HG03442 (cell line): ENCODE data around the gene TMED4.

Source experiments
- ATAC-seq: cut with Tn5 transposase; IDR thresholded peaks from one replicate; pipeline ENCODE4 v1.9.1; 2021; ENCODE audit warnings: mild to moderate bottlenecking, moderate library complexity; ENCODE audit not compliant: unreplicated experiment

TMED4 gene

DNA sequence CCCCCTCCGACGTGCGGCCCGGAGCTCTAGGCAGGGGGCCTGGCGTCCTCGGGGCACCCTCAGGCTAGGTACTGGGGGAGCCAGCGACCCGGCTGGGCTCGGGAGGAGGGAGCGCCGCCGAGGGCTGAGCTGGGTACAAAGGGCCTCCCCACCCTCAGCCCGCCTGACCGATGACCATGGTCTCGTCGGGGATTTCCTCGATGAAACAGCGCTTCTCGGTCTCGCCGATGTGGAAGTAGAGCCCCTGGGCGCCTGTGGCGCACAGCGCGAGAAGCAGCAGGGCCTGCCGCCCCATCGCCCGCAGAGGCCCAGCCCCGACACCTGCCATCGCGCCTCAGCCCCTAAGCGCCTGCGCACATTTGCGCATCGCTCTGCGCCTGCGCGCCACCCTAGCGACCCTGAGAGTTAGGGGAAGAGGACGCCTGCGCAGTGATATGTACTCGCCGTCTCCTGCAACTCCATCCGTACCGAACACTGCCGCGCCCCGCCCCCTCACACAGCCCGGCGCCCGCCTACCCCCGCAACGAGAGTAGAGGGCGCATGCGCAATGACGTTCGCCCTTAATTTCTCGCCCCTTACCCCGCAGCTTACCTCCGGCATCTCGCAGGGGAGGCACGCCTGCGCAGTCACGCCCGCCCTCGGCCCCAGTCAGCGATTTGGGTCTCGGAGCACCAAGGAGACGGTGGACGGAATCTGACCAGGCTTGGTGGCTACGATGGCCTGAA is at the start of gene TMED4:
Gene TMED4 (minus strand): TSS at position 353 of the 725 bp plus-strand sequence. CDS start 25 bp downstream, at position 328.
- ATAC-seq: peak; percentile 82

GRCh38 chr7:44631458-44632115 is 49.6 kb upstream of the TMED4 start:
- ATAC-seq: no peak

- no peak for ATAC-seq
Observed at GRCh38 chr7:44630792-44631457, 48.9 kb upstream of the TMED4 start.

DNA sequence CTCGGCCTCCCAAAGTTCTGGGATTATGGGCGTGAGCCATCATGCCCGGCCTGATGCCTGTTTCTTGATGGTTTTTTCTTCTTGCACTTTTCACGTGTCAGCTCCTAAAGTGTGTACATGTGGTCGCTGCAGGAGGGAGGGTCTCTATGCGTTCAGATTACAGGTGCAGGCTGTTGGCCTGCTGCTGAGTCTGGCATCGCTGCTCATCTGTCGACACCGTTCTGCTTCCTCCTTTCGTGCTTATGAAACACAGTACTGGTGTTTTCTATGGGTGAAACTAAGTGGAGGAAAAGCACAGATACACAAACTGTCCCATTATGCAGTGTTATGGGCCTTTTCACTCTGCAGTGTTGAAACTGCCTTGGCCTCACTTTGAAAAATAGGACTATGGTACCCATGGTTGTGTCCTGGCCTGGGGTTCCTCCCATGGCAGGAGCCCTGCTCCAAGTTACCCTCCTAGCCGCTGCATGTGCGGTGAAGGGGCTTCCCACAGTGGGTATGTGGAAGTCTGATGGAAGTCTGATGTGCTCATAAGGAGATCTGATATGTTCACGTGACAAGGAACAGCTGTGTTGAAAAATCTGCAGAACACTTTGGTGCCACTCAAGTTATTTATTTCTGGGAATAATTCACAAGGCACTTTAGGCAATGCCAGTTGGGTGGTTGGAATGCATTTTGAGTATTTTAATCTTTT is 47.9 kb upstream of the TMED4 start:
- ATAC-seq: no peak

DNA sequence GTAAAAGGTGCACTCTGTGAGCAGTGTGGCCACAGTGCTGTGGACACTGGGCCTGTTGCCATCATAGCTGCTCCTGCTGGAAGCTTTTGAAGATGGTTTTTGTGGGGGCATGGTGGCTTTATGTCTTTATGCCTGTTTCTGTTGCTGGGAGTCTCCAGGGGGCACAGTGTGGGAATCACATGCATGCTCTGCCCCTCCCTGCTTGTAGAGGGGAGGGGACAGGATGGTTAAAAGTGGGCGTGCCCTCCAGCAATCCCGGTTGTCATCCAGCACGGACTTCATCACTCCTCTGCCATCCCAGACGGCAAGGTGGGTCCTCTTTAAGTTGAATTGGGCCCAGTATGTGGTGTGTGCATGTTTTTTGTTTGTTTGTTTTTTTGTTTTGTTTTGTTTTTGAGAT is 44.6 kb upstream of the TMED4 start:
- ATAC-seq: no peak

- ATAC-seq: no peak
Observed at GRCh38 chr7:44625526-44626471, 43.8 kb upstream of the TMED4 start.

DNA sequence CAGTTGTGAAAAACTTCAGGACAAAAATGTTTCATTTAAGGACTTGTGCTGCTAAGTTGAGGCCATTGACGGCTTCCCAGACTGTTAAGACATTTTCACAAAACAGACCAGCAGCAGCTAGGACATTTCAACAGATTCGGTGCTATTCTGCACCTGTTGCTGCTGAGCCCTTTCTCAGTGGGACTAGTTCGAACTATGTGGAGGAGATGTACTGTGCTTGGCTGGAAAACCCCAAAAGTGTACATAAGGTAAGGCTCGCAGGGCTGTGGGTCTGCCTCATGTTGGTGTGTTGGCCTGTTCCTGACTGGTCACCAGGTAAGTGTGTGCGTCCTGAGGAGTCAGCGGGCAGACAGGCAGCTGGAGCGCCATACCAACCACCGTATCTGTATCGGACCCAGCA is 42.3 kb upstream of the TMED4 start:
- no peak for ATAC-seq

- ATAC-seq: peak; percentile 75
Observed at GRCh38 chr7:44622342-44623151, 40.5 kb upstream of the TMED4 start.

DNA sequence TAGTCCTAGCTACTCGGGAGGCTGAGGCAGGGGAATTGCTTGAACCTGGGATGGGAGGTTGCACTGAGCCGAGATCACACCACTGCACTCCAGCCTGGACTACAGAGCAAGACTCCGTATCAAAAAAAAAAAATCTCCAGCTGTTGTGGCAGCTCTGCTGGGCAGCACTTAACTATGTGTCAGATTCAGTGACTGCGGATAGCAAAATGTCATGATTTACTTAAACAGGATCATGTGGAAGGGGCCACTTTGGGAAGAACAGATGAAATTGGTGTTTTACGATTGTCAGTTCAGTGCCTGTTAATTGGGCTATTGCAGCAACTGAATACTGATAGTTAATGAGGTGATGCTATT is 39.7 kb upstream of the TMED4 start:
- ATAC-seq: no peak

DNA sequence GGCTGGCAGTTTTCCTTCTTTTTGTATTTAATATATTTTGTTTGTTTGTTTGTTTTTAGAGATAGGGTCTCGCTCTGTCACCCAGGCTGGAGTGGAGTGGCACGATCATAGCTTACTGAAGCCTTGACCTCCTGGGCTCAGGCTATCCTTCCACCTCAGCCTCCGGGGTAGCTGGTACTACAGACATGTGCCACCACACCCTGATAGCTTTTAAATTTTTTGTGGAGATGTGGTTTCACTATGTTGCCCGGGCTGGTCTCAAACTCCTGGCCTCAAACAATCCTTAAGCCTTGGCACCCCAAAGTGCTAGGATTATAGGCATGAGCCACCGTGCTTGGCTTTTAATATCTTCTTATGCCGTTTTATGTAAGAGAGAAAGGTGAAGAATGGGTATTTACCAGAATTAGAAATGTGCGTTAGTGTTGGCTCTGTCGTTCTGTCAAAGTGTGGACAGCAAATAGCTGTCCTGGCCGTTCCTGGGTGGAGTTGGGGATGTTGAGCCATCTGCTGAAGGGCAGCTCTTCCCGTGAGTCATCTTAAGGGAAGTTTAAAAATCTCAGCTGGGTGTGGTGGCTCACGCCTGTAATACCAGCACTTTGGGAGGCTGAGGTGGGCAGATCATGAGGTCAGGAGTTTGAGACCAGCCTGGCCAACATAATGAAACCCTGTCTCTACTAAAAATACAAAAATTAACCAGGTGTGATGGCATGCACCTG is 39.2 kb upstream of the TMED4 start:
- no peak for ATAC-seq

GRCh38 chr7:44618753-44619152 is 36.7 kb upstream of the TMED4 start:
- ATAC-seq: no peak

DNA sequence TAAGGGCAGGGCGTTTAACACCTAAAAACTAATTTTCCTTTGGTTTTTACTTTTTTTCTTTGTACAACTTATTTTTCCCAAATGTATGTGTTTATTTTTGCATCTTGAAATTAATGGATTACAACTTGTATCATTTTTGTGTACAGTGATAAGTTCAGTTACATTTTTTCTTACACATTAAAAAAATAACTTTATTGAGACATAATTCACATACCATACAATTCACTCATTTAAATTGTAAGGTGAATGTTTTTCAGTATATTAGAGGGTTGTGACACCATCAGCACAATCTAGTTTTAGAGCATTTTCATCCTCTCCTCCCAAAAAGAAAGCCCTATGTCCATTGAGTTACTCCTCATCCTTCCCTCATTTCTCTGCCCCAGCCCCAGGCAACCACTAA is 36.0 kb upstream of the TMED4 start:
- ATAC-seq: no peak

GRCh38 chr7:44617225-44617890 is 35.3 kb upstream of the TMED4 start:
- peak; percentile 49 for ATAC-seq

- no peak for ATAC-seq
Observed at GRCh38 chr7:44616545-44616944, 34.5 kb upstream of the TMED4 start.

GRCh38 chr7:44615793-44616192 is 33.8 kb upstream of the TMED4 start:
- ATAC-seq: no peak

DNA sequence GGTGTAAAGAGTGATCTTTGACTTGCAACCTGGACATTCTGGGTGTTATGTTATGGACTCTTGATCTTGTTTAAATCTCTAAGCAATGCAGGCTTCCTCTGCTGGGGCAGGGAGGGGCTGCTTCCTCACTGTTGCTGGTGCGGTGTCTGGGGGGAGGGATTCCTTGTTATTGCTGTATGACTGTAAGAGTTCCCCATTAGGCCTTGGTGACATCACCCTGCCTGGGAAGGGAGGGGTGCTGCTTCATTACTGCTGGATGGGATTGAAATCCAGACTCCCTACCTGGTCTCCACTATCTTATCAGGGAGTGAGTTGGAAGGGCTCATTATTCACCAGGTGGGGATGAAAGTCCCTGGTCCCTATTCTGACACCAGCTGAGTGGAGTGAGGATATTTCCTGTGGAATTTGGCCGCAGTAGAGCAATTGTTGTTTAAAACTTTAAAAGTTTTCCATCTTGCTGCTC is 33.1 kb upstream of the TMED4 start:
- no peak for ATAC-seq

- ATAC-seq: no peak
Observed at GRCh38 chr7:44609829-44610228, 27.8 kb upstream of the TMED4 start.

DNA sequence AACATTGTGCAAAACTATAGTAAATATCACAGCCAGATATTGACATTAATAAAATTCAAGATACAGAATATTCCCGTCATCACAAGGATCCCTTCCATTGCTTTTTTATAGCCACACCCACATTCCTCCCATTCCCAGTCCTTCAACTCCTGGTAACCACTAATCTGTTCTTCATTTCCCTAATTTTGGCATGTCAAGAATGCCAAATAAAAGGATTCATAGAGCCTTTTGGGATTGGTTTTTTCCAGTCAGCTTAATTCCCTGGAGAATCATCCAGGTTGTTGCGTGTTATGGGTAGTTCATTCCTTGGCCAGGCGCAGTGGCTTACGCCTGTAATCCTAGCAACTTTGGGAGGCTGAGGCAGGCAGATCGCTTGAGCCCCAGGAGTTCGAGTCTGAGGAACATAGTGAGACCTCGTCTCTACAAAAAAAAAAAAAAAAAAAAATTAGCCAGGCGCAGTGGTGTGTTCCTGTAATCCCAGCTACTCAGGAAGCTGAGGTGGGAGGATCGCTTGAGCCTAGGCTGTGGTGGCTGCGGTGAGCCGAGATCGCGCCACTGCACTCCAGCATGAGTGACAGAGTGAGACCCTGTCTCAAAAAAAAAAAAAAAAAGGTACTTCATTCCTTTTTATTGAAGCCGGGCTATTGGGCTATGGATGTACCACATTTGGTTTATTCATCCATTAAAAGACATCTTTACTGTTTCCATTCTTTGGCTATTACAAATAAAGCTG is 27.1 kb upstream of the TMED4 start:
- no peak for ATAC-seq
